CD1c-positive myeloid dendritic cell (primary cell): Measurements from ENCODE around the gene LSM3.

Experiments used
- DNase-seq: peaks from one replicate; pipeline ENCODE4 v3.0.0-alpha.2; 2016; ENCODE audit errors: extremely low spot score

Gene LSM3

DNA sequence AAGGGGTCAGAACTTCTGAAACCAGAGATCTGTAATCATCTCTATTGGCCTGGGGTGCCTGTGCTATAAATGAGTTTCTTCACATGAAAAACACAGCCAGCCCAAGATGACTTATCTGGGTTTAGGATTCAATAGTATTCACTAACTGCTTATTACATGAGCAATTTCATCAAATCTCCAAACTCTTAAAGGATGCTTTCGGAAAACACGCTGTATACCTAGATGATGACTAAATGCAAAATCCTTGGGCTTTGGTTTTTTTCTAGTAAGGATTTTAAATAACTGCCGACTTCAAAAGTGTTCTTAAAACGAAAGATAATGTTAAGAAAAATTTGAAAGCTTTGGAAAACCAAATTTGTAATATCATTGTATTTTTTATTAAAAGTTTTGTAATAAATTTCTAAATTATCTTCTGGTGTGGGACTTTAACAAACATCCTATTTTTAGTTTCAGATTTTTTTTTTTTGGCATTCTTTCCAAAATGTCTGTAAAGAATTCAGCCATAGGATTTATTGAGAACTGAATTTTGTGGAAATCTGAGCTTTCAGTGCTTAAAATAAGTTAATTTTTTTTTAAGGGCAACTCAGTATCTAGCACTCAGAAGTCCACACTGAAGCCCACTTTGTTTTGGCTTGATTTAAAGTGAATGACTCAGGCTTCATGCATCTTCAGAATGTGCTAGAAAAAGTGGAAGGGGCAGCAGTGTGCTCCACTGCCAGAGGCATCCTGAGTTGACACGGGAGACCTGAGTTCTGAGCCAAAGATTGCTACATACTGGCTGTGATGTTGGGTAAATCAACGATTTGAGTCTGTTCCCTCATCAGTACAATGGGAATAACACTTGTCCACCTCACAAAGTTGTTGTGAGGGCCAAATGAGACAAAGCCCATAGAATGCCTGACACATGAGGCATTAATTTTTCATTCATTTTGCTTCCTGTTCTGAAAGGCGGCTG lies 35.1 kb upstream of the LSM3 start:
- DNase-seq = peak; percentile 72

DNA sequence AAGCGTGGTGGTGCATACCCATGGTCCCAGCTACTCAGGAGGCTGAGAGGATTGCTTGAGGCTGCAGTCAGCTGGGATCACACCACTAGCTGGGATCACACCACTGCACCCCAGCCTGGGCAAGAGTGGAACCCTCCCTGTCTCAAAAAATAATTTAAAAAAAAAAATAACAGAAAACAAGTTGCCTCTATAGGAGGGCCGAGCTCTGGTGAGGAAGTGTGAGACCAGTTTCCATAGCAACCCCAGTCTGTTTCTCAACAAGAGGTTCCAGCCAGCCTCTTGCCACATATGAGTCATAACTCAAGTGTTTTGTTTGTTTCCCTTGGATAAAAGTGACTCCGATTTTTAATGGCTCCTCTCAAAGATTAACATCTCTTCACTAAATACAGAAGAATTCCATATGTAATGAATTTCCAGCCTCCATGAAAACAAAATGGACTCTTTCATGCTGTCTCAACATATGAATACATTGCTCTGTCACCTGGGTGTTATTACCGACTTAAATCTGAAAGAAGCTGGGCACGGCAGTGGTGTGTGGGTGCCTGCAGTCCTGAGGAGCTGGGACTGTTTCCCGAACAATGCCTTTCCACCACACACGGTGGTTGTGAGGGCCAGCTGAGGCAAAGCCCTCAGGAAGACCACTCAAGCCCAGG lies 34.1 kb upstream of the LSM3 start:
- DNase-seq = peak; percentile 98

DNA sequence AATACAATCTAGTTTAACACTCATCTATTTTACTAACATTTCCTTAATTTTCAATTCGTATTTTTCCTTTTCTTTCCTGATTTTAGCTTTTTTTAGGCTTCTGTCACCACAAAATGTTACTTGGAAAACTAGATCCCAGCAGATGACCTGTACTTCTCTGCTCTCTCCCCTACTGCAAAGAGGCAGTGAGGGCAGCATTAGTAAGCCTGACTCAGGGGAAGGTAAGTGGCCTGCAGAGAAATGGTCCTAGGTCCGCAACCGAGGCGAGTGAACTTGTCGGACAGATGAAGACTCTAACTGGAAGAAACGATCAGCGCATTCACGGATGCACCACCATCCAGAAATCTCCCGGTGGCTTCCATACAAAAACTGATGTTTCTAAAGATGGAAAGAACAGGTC lies 33.4 kb upstream of the LSM3 start:
- peak; percentile 16 for DNase-seq

DNA sequence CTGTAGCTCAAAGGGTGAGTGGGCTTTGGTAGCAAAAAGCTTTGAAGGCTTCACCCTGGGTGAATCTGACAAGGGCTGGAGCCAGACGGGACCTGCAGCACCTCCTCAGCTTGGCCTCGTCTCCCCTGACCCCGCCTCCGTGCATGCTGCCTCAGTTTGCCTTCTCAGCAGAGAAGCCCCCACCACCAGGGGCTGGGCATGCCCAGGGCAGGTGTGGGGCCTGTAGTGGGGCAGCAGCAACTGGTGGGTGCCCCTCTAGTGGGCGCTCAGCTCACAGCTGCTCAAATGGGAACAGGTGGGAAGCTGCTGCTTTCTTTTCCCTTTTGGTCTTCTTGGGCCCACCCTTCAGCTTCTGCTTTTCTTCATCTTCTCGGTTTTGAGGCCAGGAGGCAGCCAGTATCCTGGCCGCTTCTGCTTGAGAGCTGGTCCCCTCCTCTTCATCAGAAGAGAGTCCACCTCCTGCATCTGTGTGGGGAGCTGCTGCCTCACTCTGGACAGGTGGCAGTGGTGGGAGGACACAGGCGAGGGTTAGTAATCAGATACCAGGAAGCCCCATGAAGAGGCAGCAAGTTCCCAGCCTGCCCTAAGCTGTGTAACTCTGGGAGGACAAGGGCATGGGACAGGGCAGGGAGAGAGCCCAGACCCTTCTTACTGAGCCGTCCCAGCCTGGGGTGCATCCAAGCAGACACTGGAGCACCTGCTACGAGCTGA lies 32.8 kb upstream of the LSM3 start:
- DNase-seq = peak; percentile 47

DNA sequence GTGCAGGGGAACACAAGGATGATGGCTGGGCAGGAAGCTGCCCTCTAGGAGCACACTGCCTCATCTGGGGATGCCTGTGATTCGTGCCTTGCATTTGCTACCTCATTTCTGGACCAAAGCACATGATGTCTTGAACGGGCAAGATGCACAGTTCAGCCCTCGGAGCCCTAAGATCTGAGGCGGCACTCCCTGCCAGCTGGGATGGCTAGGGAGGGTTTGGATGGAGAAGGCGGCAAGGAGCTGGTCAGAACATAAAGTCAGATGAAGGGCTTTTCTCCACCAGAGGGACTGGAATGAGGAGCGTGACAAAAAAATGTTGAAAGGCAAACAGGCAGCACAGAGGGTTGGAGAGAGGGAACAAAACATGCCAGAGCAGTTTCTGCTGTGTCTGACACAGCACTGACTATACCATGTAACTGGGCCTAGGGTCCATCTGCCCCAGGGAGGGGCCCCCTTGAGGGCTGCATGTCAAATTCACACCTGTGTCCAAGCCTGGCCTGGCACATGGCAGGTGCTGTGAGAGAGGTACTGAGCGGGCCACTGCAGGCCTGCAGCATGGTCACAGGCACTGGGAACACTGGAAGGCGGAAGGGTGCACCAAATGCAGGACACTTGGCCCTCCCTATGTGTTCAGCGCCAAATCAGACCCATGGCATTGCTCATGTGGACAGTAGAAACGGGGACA lies 32.1 kb upstream of the LSM3 start:
- DNase-seq = no peak

DNA sequence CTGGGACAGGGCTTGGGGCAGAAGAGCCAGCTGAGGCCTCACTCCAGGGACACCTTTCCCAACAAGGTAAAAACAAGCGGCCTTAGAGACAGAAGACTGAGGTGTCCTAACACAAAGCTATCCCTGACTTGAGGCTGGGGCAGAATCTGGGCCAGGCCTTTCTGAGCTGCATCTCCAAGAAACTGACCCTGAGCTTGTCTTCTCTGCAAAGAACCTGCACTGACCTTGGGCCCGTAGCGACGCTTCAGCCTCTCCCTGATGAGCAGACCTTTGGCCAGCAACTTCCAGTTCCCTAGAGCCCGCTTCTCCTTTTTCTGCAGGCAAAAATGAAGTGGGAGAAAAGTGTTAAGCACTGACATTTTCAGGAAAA lies 31.6 kb upstream of the LSM3 start:
- peak; percentile 76 for DNase-seq

DNA sequence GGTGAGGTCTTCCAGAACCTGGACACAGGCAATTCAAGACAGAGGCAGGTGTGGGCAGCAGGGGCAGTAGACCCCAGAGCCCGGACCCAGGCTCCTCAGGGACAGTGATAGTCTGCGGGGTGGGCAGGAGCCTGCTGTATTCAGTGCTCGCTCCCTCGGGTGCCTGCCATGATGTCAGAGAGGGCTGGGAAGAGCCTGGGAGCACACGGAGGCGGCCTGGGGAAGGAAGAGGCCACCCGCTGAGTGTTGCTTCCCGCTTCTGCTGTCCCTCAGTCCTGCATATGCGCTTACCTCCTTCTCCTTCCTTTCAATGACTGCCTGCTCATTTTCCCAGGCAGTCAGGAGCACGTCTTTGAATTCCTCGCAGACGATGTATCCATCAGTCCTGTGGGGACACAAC lies 31.0 kb upstream of the LSM3 start:
- DNase-seq = peak; percentile 40

DNA sequence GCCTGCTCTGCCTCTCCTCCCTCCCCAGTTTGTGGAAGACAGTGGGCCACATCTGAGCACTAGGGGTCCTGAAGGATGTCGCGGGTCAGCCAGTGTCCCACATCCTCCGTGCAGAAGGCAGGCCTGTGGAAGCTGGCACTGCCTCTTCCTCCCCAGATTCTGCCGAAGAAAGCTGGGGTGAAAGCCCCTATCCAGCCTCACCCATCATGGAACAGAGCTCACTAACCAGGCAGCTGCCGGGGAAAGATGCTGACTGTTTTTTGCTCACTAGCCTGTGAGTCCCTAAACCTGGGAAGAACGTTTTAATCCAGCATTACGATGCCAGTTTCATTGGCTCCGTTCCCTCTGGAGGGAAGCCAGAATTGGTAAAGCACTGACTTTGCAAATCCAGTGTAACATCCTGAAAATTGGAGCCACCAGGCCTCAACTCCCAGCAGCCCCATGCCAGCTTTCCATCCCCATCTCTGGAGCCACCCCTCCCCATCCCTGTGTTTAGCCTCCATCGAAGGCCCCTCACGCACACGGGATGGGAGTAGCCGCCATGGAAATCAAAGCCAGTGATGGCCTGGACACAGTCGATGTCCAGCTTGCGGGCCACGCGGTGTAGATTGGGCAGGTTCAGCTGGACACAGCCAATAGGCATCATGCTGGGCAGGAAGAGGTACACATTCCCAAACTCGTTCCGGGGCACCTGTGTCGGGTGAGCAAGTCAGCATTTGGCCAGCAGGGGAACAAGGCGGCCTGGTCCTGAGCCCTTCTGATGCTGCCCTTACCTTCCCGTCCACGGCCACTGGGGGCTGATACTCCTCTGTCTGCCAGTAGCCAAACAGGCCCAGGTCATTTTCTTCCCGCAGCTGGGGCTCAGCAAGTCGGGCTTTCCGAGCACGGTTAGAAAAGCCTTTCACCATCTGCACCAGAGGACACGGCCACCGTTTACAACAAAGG lies 30.3 kb upstream of the LSM3 start:
- DNase-seq = no peak

DNA sequence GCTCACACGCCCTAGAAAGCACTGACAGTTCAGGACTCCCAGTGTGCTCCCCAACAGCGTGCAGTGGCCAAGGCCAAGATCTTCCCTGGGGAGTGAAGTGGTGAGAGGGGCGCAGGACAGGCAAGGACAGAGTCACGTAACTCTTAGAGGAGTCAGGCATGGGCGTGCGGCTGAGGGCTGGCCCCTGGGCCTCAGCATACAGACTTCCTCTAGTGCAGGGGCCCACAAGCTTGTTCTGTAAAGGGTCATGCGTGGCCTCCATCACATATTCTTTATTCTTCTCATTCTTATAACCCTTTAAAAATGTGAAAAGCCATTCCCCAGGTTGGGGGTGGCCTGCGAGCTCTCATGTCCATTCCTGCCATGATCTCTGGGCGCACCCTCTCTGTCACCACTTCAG lies 28.5 kb upstream of the LSM3 start:
- DNase-seq = no peak

DNA sequence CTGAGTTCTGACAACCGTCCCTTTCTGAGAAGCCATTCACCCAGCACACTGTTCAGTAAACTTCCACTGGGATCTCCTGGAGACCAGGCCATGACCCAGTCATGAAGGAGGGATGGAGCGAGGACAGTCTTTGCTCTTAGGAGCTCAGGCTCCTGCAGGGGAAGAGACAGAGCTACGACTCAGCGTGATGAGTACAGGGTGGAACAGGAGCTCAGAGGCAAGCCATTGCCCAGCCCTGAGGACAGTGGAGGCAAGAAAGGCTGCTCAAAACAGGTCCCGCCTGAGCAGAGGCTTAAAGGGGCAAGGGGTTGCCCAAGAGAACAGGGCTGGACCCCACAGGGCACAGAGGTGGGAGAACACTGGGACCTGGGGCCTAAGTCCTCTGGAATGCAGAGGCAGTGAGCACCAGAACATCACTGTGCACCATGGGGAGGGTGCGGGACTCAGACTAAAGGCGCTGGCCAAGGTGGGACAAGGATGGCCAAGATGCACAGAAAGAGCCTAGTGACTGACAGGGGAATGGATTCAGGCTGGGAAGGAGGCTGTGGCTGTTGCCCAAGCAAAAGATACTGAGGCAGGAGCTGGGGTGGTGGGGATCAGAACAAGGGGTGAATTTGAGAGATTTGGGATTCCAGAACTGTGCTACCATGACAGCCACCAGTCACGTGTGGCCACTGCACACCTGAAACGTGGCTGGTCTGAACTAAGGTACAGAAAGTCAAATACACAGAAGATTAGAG lies 28.0 kb upstream of the LSM3 start:
- no peak for DNase-seq

DNA sequence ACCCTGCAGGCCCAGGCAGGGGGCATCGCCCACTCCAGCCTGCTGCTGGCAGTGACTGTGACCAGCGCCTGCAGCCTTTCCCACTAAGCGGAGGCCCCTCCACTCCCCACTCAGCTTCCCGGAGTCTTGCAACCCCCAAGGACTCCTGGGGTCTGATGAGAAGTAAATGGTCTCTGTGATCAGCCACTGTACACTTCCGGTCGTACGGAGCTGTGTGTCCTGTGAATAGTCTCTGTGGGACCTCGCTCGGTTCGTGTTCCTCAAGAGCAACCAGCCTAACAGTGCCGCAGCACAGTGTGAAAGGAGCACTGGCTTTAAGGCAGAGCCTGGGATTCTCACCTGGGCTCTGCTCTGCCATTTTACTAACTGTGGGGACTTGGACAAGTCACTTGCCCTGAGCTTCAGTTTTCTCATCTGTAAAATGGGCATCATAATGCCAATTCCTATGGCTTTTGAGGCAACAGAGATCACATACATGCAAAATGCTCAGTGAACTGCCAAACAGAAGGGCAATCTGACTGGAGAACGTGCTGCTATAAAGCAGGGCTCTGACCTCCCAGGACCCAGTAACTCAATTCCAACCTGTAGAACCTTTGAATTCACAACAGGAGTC lies 27.0 kb upstream of the LSM3 start:
- DNase-seq = no peak

DNA sequence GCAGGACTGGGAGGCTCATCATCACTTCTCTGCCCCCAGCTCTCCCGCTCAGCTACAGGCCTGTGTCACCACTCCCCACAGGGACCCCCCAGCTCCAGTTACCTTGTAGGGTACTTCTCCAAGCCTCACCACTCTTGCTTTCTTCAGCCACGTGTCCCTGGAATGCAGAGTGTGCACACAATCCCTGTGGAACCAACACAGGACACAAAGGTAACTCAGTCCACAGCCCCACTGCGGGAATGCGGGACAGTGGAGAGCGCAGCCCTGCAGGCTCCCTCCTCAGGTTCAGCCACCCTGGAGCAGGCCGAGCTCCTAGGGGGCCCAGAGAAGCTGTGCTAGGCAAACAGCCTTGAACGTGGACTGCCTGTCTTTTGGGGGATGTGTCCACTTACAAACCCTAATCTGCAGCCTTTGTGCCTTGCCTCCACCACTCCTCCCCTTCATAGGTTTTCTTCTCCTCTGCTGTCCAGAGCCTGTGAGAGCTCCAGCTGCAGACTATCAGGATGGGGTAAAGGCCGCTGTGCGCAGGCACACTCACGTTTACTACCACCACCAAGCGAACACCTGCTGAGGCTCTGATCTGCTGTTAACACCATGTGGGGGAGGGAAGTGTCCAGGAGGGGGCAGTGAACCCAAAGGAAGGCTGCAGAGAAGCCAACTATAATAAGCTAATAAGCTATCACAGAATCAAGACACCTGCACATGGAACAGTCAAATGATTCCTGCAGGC lies 26.2 kb upstream of the LSM3 start:
- DNase-seq = no peak

DNA sequence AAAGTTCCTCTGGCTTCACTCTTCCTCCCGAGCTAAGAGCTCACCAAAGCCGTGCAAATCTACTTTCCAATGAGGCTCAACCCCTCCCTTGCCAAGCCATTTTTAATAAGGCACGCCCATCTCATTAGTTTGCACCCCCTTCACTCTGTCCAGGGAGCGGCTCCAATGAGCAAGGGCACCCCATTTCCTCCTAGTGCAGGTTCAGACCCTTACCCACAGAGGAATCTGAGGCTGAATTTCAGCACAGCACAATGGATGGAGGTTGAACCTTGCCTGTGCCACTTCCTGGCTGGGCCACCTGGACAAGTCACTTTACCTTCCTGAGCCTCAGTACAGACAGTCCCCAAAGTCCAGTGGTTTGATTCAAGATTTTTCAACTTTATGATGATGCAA lies 25.7 kb upstream of the LSM3 start:
- DNase-seq = no peak

DNA sequence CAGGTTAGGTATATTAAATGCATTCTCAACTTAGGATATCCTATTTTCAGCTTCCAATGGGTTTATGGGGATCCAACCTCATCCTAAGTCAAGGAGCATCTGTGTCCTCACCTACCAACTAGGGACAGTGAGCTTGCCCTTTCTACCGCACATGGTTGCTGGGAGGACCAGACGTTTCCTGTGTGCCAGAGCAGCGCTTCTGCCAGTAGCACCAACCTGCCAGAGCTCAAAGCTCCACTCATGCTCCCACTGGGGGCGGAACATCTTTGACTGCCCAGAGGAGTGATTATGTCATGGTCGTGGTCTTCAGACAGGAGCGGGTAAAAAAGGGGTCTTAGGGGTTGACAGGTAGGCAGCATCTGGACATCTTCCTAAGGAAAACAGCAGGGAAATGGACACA lies 25.0 kb upstream of the LSM3 start:
- no peak for DNase-seq

DNA sequence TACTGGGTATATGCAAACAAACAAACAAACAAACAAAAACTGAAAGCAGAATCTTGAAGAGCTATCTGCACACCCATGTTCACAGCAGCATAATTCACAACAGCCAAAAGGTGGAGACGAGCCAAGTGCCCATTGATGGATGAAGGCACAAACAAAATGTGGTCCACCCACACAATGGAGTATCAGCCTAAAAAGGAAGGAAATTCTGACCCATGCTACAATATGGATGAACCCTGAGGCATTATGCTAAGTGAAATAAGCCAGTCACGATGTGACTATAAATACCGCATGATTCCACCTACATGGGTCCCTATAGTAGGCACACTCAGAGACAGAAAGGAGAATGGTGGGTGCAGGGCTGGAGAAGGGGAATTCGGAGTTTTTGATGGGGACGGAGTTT lies 24.3 kb upstream of the LSM3 start:
- peak; percentile 72 for DNase-seq

DNA sequence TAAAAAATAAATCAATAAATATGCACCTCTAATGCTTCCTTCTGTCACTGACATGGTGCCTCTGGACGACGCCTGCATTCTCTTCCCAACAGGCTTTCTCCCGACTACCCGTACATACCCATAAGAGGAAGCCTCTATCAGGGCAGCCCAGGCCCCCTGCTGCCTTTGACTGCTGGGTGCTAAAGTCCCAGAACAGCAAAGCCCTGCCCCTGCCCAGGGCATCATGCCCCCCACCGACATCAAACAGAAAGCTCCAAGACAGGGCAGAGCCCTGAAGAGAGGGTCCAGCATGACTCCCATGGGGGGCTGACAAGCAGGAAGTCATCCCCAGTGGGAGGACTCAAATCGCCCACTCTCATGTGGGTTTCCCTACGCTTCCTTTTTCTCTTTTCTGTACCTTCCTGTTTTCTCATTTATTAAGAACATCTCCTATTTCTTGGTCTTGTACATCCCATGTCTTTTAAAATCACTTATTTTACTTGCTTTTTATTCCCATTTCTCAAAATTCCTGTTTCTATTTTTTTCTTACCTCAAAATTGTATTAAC lies 23.6 kb upstream of the LSM3 start:
- DNase-seq = peak; percentile 74

DNA sequence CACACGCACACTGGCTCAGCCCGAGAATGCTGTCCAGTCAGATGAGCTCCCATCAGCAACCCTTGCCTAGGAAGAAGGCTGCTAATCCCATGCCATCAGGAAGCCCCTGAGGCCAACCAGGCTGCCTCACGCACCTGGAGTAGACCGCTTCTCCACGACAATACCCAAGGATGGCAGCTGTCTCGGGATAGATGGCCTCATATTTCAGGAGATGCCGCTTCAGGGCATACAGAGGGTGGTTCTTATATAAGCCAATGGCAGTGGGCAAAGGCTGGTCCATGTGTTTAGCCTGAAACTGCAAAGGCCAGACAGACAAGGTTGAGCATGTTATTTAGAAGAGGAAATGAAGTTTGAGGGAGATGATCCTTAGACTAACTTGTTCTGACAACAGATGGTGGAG lies 22.4 kb upstream of the LSM3 start:
- DNase-seq = no peak

DNA sequence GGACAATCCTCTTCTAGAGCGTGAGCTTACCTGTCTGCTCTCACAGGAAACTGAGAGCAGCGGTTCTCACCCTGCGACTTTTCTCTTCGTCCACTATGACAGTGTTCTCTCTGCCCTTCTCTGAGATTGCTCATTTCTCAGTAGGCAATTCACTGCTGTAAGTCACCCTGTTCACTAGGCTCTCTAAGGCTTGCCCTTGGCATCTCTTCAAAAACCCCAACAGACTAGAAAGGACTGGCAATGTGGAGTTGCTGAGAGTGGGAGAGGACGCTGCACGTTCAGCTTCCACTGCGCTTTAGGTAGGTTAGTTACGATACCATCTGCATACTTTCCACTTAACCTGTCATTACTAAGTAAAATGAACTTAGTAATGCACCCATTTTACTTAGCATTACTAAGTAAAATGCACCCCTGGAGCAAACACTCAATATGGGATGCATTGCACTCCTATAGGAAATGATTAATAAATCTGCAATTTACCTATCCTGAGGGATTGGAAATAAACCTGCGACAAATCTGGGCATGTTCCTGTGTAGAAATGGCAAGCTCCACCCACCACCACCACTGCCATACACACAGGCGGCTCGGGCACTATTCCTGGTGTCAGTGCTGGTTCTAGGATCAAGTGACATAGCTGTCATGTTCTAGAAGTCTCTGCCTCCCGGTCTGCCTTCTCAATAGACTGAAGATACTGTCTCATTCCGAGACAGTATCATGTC lies 21.6 kb upstream of the LSM3 start:
- DNase-seq = no peak
